Activated B cell treated with CpG ODN at 0.5 μM for 24 hours (primary cell): ENCODE results near the gene PNKP. TPM values are rescaled to one million over a fixed set of nuclear protein-coding genes. Genes with fewer than 3 reads are reported as not detected.

Source experiments
- ATAC-seq: fragments of 200-7000 bp; cut with Tn5 transposase; one replicate; pipeline ENCODE4 v1.10.0; 2021; ENCODE audit warnings: low read depth, mild to moderate bottlenecking, moderate library complexity
- CTCF ChIA-PET: fragments of 350-600 bp; sonication (Branson Sonifier 250); formaldehyde crosslinking; loops from one replicate; lab custom pipeline; 2021; ENCODE audit warnings: antibody characterized with exemption; lab: Charles Lee
- POLR2A ChIA-PET: fragments of 350-600 bp; sonication (Branson Sonifier 250); formaldehyde crosslinking; loops from one replicate; lab custom pipeline; 2021; ENCODE audit warnings: antibody characterized with exemption; lab: Charles Lee
- DNase-seq: peaks from one replicate; pipeline ENCODE4 v3.0.0; 2022
- H3K27ac Mint-ChIP-seq: one replicate; pipeline ENCODE4 v1.8.0; 2020; ENCODE audit warnings: mixed read lengths
- H3K27me3 Mint-ChIP-seq: one replicate; pipeline ENCODE4 v1.8.0; 2021; ENCODE audit warnings: mixed read lengths
- H3K36me3 Mint-ChIP-seq: one replicate; pipeline ENCODE4 v1.8.0; 2021; ENCODE audit warnings: low read depth, mixed read lengths
- H3K4me1 Mint-ChIP-seq: one replicate; pipeline ENCODE4 v1.8.0; 2021; ENCODE audit warnings: mixed read lengths
- H3K4me3 Mint-ChIP-seq: one replicate; pipeline ENCODE4 v1.8.0; 2020; ENCODE audit warnings: mild to moderate bottlenecking, mixed read lengths
- H3K9me3 Mint-ChIP-seq: one replicate; pipeline ENCODE4 v1.8.0; 2020; ENCODE audit warnings: mixed read lengths
- intact Hi-C: fragments of 100-400 bp; cut with micrococcal nuclease; formaldehyde crosslinking; loops from one replicate; pipeline ENCODE4 v1.15.1; 2024
- total RNA-seq: library from RNA; stranded (reverse); gene quantifications from 2 replicates; pipeline ENCODE4 v1.2.3, GENCODE V29; 2022
- TF ChIP-seq, protein P1 (sequence below): fragments of 200-600 bp; IDR thresholded peaks from one replicate; pipeline ENCODE4 v1.8.0; 2022; ENCODE audit warnings: antibody characterized with exemption, mild to moderate bottlenecking

The PNKP gene
- total RNA-seq, 1 donor from 2014 or later: 205 TPM

DNA sequence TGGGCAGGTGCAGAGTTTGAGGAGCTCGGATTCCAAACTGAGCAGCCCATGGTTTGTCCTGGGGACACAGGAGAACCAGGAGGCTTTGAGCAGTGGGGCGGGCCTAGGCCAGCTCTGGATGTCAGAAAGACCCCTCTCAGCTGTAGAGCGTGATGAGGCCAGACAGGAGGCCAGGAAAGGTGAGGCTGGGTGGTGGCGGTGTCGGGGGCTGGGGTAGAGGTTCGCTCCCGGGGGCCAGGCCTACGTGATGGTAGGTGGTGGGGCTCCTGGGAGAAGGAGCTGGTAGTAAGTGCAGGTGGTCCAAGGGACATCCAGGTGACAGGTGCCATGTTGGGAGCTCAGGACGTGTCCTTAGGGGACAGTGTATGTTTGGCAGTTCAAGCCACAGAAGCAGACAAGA is 30.0 kb downstream of the PNKP start:
- Mint-ChIP-seq H3K27me3 (no peaks in the 10 kb centered on the region), H3K4me1 (peaks cover 5% of the 10 kb centered on the region), H3K27ac (no peak overlapping the region), H3K9me3 (no peaks in the 10 kb centered on the region), H3K4me3 (no peak overlapping the region), H3K36me3 (peaks cover 75% of the 10 kb centered on the region)
- ATAC-seq: no peak
- POLR2A ChIA-PET: interaction anchor here (0.5 to 0.8 kb wide), 2 partner anchors 16 to 18 kb away, joined by 3 to 4 read pairs; no protein-coding TSS in a partner anchor
- intact Hi-C loops: no loop called here
- DNase-seq: no peak
- TF ChIP-seq, protein P1, sequence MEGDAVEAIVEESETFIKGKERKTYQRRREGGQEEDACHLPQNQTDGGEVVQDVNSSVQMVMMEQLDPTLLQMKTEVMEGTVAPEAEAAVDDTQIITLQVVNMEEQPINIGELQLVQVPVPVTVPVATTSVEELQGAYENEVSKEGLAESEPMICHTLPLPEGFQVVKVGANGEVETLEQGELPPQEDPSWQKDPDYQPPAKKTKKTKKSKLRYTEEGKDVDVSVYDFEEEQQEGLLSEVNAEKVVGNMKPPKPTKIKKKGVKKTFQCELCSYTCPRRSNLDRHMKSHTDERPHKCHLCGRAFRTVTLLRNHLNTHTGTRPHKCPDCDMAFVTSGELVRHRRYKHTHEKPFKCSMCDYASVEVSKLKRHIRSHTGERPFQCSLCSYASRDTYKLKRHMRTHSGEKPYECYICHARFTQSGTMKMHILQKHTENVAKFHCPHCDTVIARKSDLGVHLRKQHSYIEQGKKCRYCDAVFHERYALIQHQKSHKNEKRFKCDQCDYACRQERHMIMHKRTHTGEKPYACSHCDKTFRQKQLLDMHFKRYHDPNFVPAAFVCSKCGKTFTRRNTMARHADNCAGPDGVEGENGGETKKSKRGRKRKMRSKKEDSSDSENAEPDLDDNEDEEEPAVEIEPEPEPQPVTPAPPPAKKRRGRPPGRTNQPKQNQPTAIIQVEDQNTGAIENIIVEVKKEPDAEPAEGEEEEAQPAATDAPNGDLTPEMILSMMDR: no peak
- CTCF ChIA-PET: no interaction called here

DNA sequence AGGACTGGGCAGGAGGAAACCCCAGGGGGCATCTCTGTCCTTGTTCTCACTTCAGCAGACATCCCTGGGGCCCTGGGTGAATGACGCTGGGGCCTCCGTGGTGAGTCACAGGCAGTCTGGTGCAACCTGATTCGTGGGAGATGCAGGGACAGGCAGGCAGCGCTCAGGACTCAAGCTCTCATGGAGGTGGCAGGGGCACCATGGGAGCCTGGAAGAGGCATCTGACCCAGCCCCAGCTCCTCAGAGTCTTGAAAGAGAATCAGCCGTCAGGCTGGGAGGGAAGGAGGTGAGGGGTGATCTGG is 30.4 kb downstream of the PNKP start:
- TF ChIP-seq, protein P1: no peak
- Mint-ChIP-seq H3K4me3 (no peak overlapping the region), H3K4me1 (peaks cover under 1% of the 10 kb centered on the region), H3K27ac (no peak overlapping the region), H3K9me3 (no peaks in the 10 kb centered on the region), H3K27me3 (no peaks in the 10 kb centered on the region), H3K36me3 (peaks cover 79% of the 10 kb centered on the region)
- POLR2A ChIA-PET: interaction anchor here (0.8 kb wide), 1 partner anchor 18 kb away, joined by 4 read pairs; no protein-coding TSS in a partner anchor
- no peak for DNase-seq
- intact Hi-C loops: no loop called here
- ATAC-seq: no peak
- CTCF ChIA-PET: no interaction called here

GRCh38 chr19:49836176-49837008 is 31.0 kb downstream of the PNKP start:
- ATAC-seq (no peak), DNase-seq (no peak)
- Mint-ChIP-seq H3K27ac (no peak overlapping the region), H3K36me3 (peaks cover 85% of the 10 kb centered on the region), H3K9me3 (no peaks in the 10 kb centered on the region), H3K4me1 (no peaks in the 10 kb centered on the region), H3K27me3 (no peaks in the 10 kb centered on the region), H3K4me3 (no peak overlapping the region)
- ChIA-PET CTCF (no interaction called here), POLR2A (interaction anchor here (0.8 kb wide), 1 partner anchor 17 kb away, joined by 4 read pairs; no protein-coding TSS in a partner anchor)
- intact Hi-C loops: no loop called here
- TF ChIP-seq, protein P1: no peak

DNA sequence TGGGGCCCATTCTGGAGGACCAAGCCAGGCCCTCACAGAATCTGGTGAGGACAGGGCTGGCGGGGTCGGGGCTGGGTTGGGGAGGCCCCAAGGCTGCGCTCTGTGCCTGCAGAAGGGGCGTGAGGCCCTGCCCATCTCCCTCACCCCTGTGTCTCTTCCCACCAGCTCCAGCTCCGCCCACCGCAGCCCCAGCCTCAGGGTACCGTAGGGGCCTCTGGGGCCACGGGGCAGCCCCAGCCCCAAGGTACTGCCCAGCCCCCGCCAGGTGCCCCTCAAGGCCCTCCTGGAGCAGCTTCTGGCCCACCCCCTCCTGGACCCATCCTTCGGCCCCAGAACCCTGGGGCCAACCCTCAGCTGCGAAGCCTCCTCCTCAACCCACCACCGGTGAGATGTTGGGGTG is 31.8 kb downstream of the PNKP start:
- ChIA-PET CTCF (no interaction called here), POLR2A (no interaction called here)
- Mint-ChIP-seq H3K36me3 (peaks cover 86% of the 10 kb centered on the region), H3K27ac (no peak overlapping the region), H3K4me3 (no peak overlapping the region), H3K9me3 (no peaks in the 10 kb centered on the region), H3K27me3 (no peaks in the 10 kb centered on the region), H3K4me1 (no peaks in the 10 kb centered on the region)
- no peak for ATAC-seq
- no peak for DNase-seq
- TF ChIP-seq, protein P1: no peak
- intact Hi-C loops: no loop called here

- Mint-ChIP-seq H3K27ac (no peak overlapping the region), H3K4me3 (no peak overlapping the region), H3K9me3 (no peaks in the 10 kb centered on the region), H3K36me3 (peaks cover 85% of the 10 kb centered on the region), H3K4me1 (peaks cover 2% of the 10 kb centered on the region), H3K27me3 (no peaks in the 10 kb centered on the region)
- intact Hi-C loops: no loop called here
- no peak for DNase-seq
- TF ChIP-seq, protein P1: no peak
- POLR2A ChIA-PET: interaction anchor here (1.0 kb wide), 1 partner anchor 17 kb away, joined by 3 read pairs; the partner anchor contains the start of gene PTOV1
- CTCF ChIA-PET: no interaction called here
- ATAC-seq: no peak
Observed at GRCh38 chr19:49833599-49833998, 33.8 kb downstream of the PNKP start.
